Measurements from ENCODE around the gene GLCE. TPM values are rescaled to one million over a fixed set of nuclear protein-coding genes. Genes with fewer than 3 reads are reported as not detected.
"Not testable (repeated sequence)": the region's sequence is repeated elsewhere in the genome, so short reads cannot be mapped to it uniquely, and the experiment has no call there.

GLCE gene
- total RNA-seq, 2 donors from 2014 or later, result 6.6 to 9.3 TPM

GRCh38 chr15:69288531-69289341 lies 128.3 kb downstream of the GLCE start:
- DNase-seq (no peak), ATAC-seq (peak; percentile 7)
- Histone ChIP-seq H3K27me3 (no peaks in the 10 kb centered on the region), H3K9me3 (no peaks in the 10 kb centered on the region), H3K27ac (peak overlapping the region in 2 of 4 donors; percentile 25 to 44), H3K4me1 (peaks cover 9% of the 10 kb centered on the region), H3K36me3 (replicated peaks in 1 of 2; ENCODE audit: insufficient read depth in 1 of 2, low read depth in 2 of 2) (no peaks in the 10 kb centered on the region), H3K4me3 (no peak overlapping the region)
- WGBS, 2 donors, result 75 to 80% methylated on average over 6 to 11 of the region's 11 CpGs
- TF ChIP-seq CTCF (IDR thresholded peaks at IDR 0.05), result no peak
- intact Hi-C loops (cut with DNase I), result no loop called here

DNA sequence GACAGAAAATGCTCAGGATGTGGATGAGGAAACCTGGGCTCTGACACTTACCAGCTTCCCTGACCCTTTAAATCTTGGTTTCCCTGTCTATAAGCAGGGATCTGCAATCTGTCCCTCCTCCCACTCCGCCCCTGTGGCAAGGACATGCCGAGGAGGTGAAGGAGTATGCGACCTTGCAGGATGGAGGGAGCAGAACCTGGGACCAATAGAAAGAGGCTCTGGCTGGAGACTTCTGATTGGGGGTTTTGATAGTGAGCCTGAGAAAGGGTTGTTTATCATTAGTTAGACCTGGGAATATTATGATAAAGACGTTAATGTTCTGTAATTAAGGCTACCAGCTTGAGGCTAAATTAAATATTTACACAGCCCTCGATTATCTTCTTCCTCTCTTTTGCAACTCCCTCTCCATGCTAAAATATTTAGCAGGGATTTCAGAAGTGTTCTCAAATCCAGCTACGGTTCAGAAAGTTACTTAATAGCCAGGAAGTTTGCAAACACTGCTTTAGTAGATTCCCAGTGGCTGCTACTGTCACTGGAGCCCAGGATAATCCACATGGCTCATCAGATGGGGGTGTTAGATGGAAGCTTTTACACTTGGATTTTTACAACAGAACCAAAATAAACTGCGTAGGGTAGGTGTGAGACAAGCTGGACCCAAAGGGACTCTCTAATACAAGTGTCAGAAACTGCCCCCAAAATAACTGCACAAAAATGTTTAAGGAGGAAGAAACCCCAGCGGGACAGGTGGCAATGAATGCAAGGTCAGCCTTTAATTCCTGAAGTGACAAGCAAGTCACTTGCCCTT lies 129.1 kb downstream of the GLCE start:
- DNase-seq (no peak), ATAC-seq (peak; percentile 51)
- H3K27ac ChIP-seq, result peak overlapping the region in 2 of 4 donors; percentile 25 to 44
- no peak overlapping the region for H3K4me3 ChIP-seq
- no peaks in the 10 kb centered on the region for H3K9me3 ChIP-seq
- intact Hi-C loops (cut with DNase I), result no loop called here
- peaks cover 9% of the 10 kb centered on the region for H3K4me1 ChIP-seq
- H3K36me3 ChIP-seq (replicated peaks in 1 of 2; ENCODE audit: insufficient read depth in 1 of 2, low read depth in 2 of 2), result no peaks in the 10 kb centered on the region
- no peaks in the 10 kb centered on the region for H3K27me3 ChIP-seq
- 22 to 26% methylated on average over 8 of the region's 8 CpGs for WGBS, 2 donors
- TF ChIP-seq POLR2A (IDR thresholded peaks at IDR 0.05) (no peak), CTCF (IDR thresholded peaks at IDR 0.05) (no peak)

- Histone ChIP-seq H3K9me3 (no peaks in the 10 kb centered on the region), H3K36me3 (replicated peaks in 1 of 2; ENCODE audit: insufficient read depth in 1 of 2, low read depth in 2 of 2) (no peaks in the 10 kb centered on the region), H3K27ac (peak overlapping the region in 1 of 4 donors; percentile 44), H3K4me3 (no peak overlapping the region), H3K4me1 (peaks cover 9% of the 10 kb centered on the region), H3K27me3 (no peaks in the 10 kb centered on the region)
- no peak for TF ChIP-seq POLR2A (IDR thresholded peaks at IDR 0.05)
- WGBS, 2 donors, result 65 to 67% methylated on average over 6 to 7 of the region's 7 CpGs
- ATAC-seq, result no peak
- intact Hi-C loops (cut with DNase I), result no loop called here
- DNase-seq, result no peak
These were observed 130.1 kb downstream of the GLCE start for GRCh38 chr15:69290346-69291164.

DNA sequence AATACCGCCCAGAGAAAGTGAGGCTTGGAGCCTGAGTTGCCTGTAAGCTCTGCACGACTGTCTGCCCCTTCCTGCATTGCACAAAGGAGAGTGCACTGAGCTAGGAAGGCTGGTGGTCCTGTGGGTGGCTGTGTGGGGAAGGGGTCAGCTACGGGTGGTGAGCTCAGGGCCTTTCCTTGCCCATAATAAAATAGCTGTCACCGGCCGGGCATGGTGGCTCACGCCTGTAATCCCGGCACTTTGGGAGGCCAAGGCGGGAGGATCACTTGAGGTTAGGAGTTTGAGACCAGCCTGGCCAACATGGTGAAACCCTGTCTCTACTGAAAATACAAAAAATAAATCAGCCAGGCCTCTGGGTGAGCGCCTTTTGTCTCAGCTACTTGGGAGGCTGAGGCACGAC lies 131.2 kb downstream of the GLCE start:
- H3K27ac ChIP-seq; H3K4me1 ChIP-seq; H3K9me3 ChIP-seq; ATAC-seq; H3K27me3 ChIP-seq; H3K36me3 ChIP-seq (replicated peaks in 1 of 2; ENCODE audit: insufficient read depth in 1 of 2, low read depth in 2 of 2); H3K4me3 ChIP-seq; DNase-seq; intact Hi-C loops (cut with DNase I): not testable (repeated sequence)
- 89 to 90% methylated on average over 8 to 10 of the region's 10 CpGs for WGBS, 2 donors

DNA sequence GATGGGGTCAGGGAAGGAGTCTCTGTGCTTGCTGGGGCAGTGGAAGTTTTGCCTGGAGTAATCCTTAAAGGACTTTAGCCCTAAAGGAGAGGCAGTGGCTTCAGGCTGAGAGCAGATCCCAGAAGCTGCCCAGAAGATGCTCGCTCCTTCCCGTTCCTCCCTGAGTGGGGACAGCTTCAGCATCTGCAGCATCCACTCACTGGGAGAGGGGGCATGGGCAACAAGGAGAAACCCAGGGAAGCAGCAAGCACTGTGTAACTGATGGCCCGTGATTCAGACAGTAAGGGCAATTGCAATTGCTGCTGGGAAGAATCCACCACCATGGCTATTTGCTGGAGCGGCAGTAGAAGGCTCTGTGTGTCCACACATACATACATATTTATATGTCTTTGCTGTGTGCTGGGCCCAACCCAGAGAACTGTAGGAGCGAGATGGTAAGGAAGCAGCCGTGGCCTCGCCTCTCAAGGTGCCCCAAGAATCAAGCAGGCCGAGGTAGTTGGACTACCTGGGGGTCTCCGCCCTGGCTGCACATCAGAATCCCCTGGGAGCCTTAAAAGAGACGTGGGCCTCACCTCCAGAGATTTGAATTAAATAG lies 132.5 kb downstream of the GLCE start:
- Histone ChIP-seq H3K27ac (no peak overlapping the region), H3K4me3 (no peak overlapping the region), H3K36me3 (replicated peaks in 1 of 2; ENCODE audit: insufficient read depth in 1 of 2, low read depth in 2 of 2) (no peaks in the 10 kb centered on the region), H3K9me3 (no peaks in the 10 kb centered on the region), H3K27me3 (no peaks in the 10 kb centered on the region), H3K4me1 (peaks cover 13% of the 10 kb centered on the region)
- WGBS, 2 donors, result 77 to 80% methylated on average over 9 to 10 of the region's 10 CpGs
- ATAC-seq, result no peak
- intact Hi-C loops (cut with DNase I), result no loop called here
- TF ChIP-seq POLR2A (IDR thresholded peaks at IDR 0.05) (no peak), CTCF (IDR thresholded peaks at IDR 0.05) (no peak)
- no peak for DNase-seq
